DOHH2 (cell line): ENCODE results near the gene EPS8L2.

Source experiments
- CTCF ChIP-seq: fragments of 200-600 bp; sonication (generic); IDR thresholded peaks from one replicate; pipeline ENCODE4 v1.5.1; 2014; ENCODE audit warnings: antibody characterized with exemption, mild to moderate bottlenecking, low read depth, low read length; ENCODE audit not compliant: poor library complexity, severe bottlenecking
- EZH2phosphoT487 ChIP-seq: fragments of 200-600 bp; sonication (generic); IDR thresholded peaks from 2 replicates; pipeline ENCODE4 v1.6.1; 2017; ENCODE audit warnings: borderline replicate concordance, mild to moderate bottlenecking, antibody characterized with exemption, low read length, moderate library complexity, mixed read lengths

- TF ChIP-seq EZH2phosphoT487 = no peak
- no peak for TF ChIP-seq CTCF
Measured at GRCh38 chr11:733072-733471, 27.0 kb downstream of the EPS8L2 start.
